ENCODE results near the gene MCM5. TPM values are rescaled to one million over a fixed set of nuclear protein-coding genes. Genes with fewer than 3 reads are reported as not detected.

Gene MCM5
- total and polyA plus RNA-seq, 2 of the 13 experiments (the other 11 are each of a cell fraction or from before 2014, with no cell fraction given), result 40.2 to 93.5 TPM

GRCh38 chr22:35350539-35351503 lies 49.1 kb upstream of the MCM5 start (continued):
- peak; percentile 52; the same call in 1 of the 2 replicates for TF ChIP-seq FOXA3 (CRISPR knock-in tag; IDR thresholded peaks at IDR 0.05)
- TF ChIP-seq CAMTA2 (CRISPR knock-in tag; IDR thresholded peaks at IDR 0.05; ENCODE audit: borderline replicate concordance), result no peak
- TF ChIP-seq ETV5 (CRISPR knock-in tag; IDR thresholded peaks at IDR 0.05; ENCODE audit: borderline replicate concordance), result peak; percentile 47; the same call in 1 of the 2 replicates

GRCh38 chr22:35352214-35353111 lies 47.5 kb upstream of the MCM5 start:
- Histone ChIP-seq H3K9ac (ENCODE audit: insufficient read depth, low read depth, low read length) (peak overlapping the region; percentile 55), H3K36me3 (replicated peaks in 1 of 2; ENCODE audit: control insufficient read depth in 1 of 2, insufficient read depth in 2 of 2, low read length in 2 of 2) (peaks cover 2% of the 10 kb centered on the region in 2 experiments; a peak in 1 of 5 replicates), H3K4me1 (ENCODE audit: insufficient read depth, low read length) (peaks cover 62% of the 10 kb centered on the region), H3K4me3 (replicated peaks in 1 of 3; ENCODE audit: insufficient read depth in 1 of 3, low read depth in 2 of 3, low read length in 3 of 3) (peak overlapping the region; percentile 45 to 80 (median 49); a peak in 5 of 6 replicates), H3K27ac (ENCODE audit: extremely low read length, insufficient read depth, low read length) (peak overlapping the region; percentile 30), H3K27me3 (ENCODE audit: control insufficient read depth in 1 of 2, insufficient read depth in 2 of 2, low read length in 2 of 2) (no peaks in the 10 kb centered on the region; a peak in 1 of 5 replicates), H3K79me2 (ENCODE audit: insufficient read depth, low read length) (no peaks in the 10 kb centered on the region), H2AFZ (ENCODE audit: low read length) (no peak overlapping the region), H4K20me1 (ENCODE audit: insufficient read depth, low read length) (no peaks in the 10 kb centered on the region), H3K9me3 (ENCODE audit: low read length) (no peaks in the 10 kb centered on the region), H3K4me2 (ENCODE audit: low read depth, low read length) (peak overlapping the region; percentile 98)
- in situ Hi-C loops (cut with HindIII; ENCODE audit: extremely low pct_ligation_motif_present, low pct_unique_long_range_greater_than_20kb), result loop anchor here (5.0 kb wide), 1 partner anchor 235 kb away; no protein-coding TSS in a partner anchor
- POLR2A ChIA-PET, result interaction anchor here (1.3 kb wide), 1 partner anchor 295 kb away, joined by 3 read pairs; the partner anchor contains the start of gene APOL6
- intact Hi-C loops (cut with micrococcal nuclease; ENCODE audit: unreplicated experiment), result loop anchor here (5.0 kb wide), 3 partner anchors 45 to 75 kb away; no protein-coding TSS in a partner anchor
- WGBS (ENCODE audit: low lambda C conversion rate), result 15% methylated on average over 5 of the region's 19 CpGs
- FAIRE-seq (peak; percentile 70), DNase-seq (ENCODE audit: low spot score) (peak; percentile 45), ATAC-seq (peak; percentile 62)
- CTCF ChIA-PET (ENCODE audit: low intra/inter-chr PET ratio, low total read pairs), result interaction anchor here (1.6 kb wide), 1 partner anchor 231 kb away, joined by 4 read pairs; no protein-coding TSS in a partner anchor
- BruUV-seq (replicated peaks), result no TSS peak
- TF ChIP-seq ZNF614 (CRISPR knock-in tag; IDR thresholded peaks at IDR 0.05; ENCODE audit: borderline replicate concordance), result no peak
- no peak for TF ChIP-seq BRCA1 (CRISPR knock-in tag; IDR thresholded peaks at IDR 0.05)
- TF ChIP-seq, protein P1, sequence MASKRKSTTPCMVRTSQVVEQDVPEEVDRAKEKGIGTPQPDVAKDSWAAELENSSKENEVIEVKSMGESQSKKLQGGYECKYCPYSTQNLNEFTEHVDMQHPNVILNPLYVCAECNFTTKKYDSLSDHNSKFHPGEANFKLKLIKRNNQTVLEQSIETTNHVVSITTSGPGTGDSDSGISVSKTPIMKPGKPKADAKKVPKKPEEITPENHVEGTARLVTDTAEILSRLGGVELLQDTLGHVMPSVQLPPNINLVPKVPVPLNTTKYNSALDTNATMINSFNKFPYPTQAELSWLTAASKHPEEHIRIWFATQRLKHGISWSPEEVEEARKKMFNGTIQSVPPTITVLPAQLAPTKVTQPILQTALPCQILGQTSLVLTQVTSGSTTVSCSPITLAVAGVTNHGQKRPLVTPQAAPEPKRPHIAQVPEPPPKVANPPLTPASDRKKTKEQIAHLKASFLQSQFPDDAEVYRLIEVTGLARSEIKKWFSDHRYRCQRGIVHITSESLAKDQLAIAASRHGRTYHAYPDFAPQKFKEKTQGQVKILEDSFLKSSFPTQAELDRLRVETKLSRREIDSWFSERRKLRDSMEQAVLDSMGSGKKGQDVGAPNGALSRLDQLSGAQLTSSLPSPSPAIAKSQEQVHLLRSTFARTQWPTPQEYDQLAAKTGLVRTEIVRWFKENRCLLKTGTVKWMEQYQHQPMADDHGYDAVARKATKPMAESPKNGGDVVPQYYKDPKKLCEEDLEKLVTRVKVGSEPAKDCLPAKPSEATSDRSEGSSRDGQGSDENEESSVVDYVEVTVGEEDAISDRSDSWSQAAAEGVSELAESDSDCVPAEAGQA (IDR thresholded peaks at IDR 0.05; ENCODE audit: low read depth), result no peak
- TF ChIP-seq, protein P1 (CRISPR knock-in tag; IDR thresholded peaks at IDR 0.05; ENCODE audit: borderline replicate concordance), result no peak
- 0 out of 2 replicates have a peak, but pooled peaks have one; percentile 10 for TF ChIP-seq HDAC1 (CRISPR knock-in tag; IDR thresholded peaks at IDR 0.05)
- TF ChIP-seq MAX (IDR thresholded peaks at IDR 0.05), result peak; percentile 52; the same call in 1 of the 2 replicates
- TF ChIP-seq, protein P2, sequence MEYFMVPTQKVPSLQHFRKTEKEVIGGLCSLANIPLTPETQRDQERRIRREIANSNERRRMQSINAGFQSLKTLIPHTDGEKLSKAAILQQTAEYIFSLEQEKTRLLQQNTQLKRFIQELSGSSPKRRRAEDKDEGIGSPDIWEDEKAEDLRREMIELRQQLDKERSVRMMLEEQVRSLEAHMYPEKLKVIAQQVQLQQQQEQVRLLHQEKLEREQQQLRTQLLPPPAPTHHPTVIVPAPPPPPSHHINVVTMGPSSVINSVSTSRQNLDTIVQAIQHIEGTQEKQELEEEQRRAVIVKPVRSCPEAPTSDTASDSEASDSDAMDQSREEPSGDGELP (IDR thresholded peaks at IDR 0.05; ENCODE audit: borderline replicate concordance, low read depth), result peak; percentile 16; the same call in 1 of the 2 replicates

All from HepG2 (cell line).